LHCN-M2 (cell line): Measurements from ENCODE around the gene SGSM2. TPM values are rescaled to one million over a fixed set of nuclear protein-coding genes. Genes with fewer than 3 reads are reported as not detected.

ENCODE experiments used
- DNase-seq: peaks from one replicate; pipeline ENCODE4 v3.0.0-alpha.2; 2012; ENCODE audit warnings: low read depth
- total RNA-seq: library from RNA; depleted of rRNA; stranded (reverse); fragments of >200 nt; gene quantifications from 2 replicates; pipeline ENCODE4 v1.2.3, GENCODE V29; 2014

SGSM2 gene
- total RNA-seq, 1 experiment from 2014 or later: 36.1 TPM

GRCh38 chr17:2337544-2338314, 428 bp downstream of the SGSM2 start:
- DNase-seq: peak; percentile 35

- no peak for DNase-seq
Measured at GRCh38 chr17:2338315-2338657, 985 bp downstream of the SGSM2 start.

DNA sequence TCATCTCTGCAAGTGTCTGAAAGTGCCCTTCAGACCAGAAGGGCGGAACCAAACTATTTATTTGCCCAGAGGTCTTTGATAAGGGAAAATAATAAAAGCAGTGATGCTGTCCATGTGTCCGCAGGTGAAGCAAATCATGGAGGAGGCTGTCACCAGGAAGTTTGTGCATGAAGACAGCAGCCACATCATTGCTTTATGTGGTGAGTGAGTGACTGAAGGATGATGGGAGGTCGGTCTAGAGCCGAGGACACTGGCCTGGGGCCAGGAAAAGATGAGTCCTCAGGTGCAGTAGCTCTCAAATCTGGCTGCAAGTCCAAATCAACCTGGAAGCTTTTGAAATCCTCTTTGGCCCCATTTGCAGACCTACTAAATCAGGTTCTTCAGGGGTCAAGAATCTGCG, 6.1 kb downstream of the SGSM2 start:
- DNase-seq: no peak

- DNase-seq: no peak
Measured at GRCh38 chr17:2344528-2344927, 7.2 kb downstream of the SGSM2 start.

- no peak for DNase-seq
Measured at GRCh38 chr17:2346475-2346874, 9.2 kb downstream of the SGSM2 start.

DNA sequence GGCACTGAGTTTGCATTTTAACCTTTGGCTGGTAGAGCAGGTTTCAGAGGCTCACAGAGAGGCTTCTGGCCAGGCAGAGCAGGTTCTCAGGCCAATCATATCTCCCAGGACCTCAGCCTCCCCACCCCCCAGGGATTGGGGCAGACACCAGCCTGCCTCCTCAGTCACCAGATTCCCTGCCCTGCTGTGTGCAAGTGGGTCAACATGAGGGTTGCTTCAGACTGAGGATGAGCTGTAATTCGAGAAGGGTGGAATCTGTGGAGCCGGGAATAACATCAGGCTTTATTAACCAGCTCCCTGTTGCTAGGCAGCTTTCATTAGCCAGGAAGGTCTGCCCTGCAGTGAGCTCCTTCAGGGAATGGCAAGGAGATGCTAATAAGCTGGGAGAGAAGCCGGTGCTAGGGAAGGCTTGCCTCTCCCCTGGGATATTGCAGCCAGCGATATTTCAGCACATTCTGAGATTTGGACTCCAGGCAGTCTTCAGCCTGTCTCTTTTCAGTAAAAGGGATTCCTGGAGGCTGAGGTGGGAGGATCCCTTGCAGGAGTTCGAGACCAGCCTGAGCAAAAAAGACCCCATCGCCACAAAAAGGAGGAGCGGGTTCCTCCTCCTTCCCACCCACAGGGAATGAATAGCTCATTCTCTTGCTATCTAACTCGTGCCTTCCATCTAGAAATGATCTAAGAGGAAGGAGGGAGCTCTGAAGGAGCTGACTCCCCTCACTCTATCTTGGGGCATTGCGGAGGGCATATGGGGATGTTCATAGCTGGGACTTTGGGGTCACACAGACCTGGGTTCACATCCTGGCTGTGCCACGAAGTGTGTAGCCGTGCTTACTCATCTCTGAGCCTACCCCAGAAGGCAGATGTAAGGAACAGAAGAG, 10.7 kb downstream of the SGSM2 start:
- DNase-seq: peak; percentile 86

DNA sequence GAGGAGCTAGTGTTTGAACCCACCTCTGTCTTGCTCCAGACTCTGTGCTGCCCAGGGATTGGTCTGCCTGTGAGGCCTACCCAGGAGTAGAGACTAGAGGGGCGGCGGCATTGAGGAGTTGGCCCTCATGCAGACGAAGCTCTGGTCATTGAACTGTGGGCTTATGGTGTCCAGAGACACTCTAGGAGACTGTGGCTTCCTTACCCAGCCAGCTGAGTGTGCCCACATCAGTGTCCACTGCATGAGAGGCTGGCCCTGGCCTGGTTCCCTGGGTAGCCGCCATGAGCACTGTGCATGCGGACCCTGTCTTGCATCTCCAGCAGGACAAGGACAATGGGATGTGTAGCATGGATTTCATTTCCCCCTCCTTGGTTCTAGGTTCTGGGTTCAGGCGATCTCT, 14.0 kb downstream of the SGSM2 start:
- DNase-seq: no peak

- DNase-seq: no peak
Measured at GRCh38 chr17:2354311-2354710, 17.0 kb downstream of the SGSM2 start.

DNA sequence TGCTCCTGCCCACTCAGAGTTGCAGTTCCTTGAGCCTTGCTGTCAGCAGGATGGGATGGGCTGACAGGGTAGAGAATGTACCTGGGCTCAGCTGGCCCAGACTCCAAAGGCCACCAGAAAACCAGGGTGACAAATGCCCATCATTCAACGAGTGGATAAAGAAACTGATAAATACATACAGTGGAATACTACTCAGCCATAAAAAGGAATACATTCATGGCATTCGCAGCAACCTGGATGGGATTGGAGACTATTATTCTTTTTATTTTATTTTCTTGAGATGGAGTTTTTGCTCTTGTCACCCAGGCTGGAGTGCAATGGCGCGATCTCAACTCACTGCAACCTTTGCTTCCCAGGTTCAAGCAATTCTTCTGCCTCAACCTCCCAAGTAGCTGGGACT, 19.9 kb downstream of the SGSM2 start:
- DNase-seq: no peak

DNA sequence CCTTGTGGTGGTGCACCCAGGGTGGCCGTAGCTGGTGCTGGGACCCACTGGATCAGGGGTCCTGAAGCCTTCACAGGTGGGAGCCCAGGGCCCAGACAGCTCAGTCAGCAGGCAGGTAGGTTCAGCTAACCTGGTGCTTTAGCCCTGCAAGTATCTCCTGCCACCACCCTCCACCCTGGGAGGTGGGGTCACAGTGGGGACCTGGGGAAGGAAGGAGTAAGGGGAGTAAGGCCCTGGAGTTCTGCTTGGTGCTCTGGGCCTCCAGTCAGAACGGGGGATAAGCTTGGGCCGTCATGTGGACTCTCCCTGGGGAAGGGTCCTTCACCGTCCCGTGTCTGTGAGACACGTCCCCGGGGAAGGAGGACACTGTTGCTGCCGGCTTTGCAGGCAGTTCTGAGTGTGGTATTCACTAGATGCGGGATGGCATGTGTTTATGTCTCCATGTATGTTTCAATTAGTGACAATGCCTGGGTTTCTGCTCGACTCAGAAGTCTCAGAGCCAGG, 20.7 kb downstream of the SGSM2 start:
- no peak for DNase-seq

- DNase-seq: no peak
Measured at GRCh38 chr17:2361010-2361760, 23.9 kb downstream of the SGSM2 start.

DNA sequence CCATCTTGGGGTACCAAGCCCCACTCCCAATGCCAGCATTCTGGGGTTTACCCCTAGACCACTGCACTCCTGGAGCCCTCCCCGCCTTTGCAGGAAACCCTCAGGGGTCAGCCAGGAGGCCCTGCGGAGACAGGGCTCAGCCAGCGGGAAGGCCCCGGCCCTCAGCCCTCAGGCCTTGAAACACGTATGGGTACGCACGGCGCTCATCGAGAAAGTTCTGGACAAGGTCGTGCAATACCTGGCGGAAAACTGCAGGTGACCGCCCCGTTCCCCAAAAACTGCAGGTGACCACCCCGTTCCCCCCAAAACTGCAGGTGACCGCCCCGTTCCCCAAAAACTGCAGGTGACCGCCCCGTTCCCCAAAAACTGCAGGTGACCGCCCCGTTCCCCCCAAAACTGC, 24.7 kb downstream of the SGSM2 start:
- no peak for DNase-seq

GRCh38 chr17:2362416-2362815, 25.1 kb downstream of the SGSM2 start:
- DNase-seq: no peak

GRCh38 chr17:2362881-2363280, 25.6 kb downstream of the SGSM2 start:
- DNase-seq: no peak

DNA sequence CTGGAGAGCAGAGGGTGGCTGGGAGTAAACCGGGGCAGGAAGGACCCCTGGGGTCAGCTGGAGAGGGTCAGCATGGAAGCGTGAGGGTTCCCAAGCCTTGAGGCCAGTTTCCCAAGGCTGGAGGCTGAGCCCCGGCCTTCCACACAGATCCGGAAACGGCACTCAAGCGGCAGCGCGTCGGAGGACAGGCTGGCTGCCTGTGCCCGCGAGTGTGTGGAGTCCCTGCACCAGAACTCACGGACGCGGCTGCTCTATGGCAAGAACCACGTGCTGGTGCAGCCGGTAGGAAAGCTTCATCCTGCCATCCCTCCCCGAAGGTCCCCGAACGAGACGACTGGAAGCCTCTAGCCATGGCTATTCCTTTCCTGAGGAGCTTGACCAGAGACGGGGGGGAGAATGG, 26.0 kb downstream of the SGSM2 start:
- no peak for DNase-seq

GRCh38 chr17:2363851-2364762, 26.8 kb downstream of the SGSM2 start:
- DNase-seq: no peak

DNA sequence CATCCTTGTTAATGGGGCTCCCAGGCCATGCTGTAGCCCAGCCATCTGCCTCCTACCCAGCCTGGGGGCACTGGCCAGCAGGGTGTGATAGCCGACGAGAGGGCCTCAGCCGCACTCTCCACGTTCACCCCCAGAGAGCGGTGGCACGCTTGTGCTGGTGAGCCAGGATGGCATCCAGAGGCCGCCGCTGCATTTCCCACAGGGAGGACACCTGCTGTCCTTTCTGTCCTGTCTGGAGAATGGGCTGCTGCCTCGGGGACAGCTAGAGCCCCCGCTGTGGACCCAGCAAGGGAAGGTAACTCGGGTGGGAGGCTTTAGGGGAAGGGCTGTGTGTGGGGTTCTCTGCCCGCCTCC, 27.4 kb downstream of the SGSM2 start:
- DNase-seq: no peak

- DNase-seq: no peak
Measured at GRCh38 chr17:2365132-2365531, 27.8 kb downstream of the SGSM2 start.

DNA sequence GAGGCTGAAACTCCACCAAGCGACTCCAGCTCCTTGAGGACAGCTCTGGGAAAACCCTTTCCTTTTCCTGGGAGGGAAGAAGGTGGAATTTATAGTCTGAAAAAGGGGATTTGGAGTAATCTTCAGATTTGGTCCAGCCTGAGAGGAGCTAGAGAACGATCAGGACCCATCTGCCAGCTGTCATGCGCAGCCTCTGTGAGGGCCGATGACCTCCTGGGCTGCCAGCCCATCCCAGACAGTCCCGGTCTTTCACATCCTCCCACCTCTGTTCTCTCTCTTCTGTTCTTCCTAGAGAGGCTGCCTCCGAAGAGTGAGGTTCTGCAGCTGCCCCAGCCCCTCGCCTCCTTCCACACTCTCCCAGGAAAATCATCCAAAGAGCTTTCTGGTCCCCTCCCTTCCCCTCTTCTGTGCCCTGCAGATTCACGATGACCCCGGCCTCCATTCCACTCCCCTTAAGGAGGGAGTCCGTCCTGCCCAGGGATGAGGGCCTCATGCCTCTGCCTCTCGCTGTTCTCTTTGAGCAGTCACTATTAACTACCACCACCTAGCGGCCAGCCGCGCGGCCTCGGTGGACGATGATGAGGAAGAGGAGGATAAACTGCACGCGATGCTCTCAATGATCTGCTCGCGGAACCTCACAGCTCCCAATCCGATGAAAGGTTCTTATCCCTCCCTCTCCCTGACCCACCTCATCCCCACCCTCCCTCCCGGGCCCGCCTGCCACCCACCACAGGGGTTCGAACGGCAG, 29.6 kb downstream of the SGSM2 start:
- DNase-seq: no peak

DNA sequence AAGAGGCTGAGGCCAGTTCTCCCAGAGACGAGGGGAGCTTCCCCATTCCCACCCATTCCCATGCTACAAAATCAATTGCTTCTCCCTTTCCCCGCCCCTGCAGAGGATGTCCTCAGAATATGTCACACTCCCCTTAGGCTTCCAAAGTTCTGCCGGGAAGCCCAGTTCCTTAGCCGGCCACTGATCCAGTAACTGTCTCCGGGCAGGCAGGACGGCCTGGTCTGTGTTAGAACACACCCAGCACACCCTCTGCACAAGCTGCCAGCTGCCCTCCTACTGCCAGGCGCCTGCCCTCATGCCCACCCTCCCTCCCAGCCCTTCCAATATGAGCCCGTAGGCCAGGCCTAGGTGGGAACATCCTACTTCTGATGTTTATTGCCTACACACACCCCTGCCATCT, 31.1 kb downstream of the SGSM2 start:
- DNase-seq: no peak
